Measurements from ENCODE around the gene NFIX. TPM values are rescaled to one million over a fixed set of nuclear protein-coding genes. Genes with fewer than 3 reads are reported as not detected.

NFIX gene
- polyA plus RNA-seq, 3 donors, result 13.3 to 15.0 (median 14.2) TPM

- no peak for DNase-seq (ENCODE audit: low read depth in 3 of 3, low spot score in 2 of 3)
Measured at GRCh38 chr19:13069415-13070359, 74.4 kb downstream of the NFIX start.

GRCh38 chr19:13070425-13071140, 75.3 kb downstream of the NFIX start:
- DNase-seq (ENCODE audit: low read depth in 3 of 3, low spot score in 2 of 3), result no peak

GRCh38 chr19:13071444-13072187, 76.3 kb downstream of the NFIX start:
- no peak for DNase-seq (ENCODE audit: low read depth in 3 of 3, low spot score in 2 of 3)

- no peak for DNase-seq (ENCODE audit: low read depth in 3 of 3, low spot score in 2 of 3)
Measured at GRCh38 chr19:13072188-13072908, 77.1 kb downstream of the NFIX start.

GRCh38 chr19:13073263-13073662, 78.0 kb downstream of the NFIX start:
- DNase-seq (ENCODE audit: low read depth in 3 of 3, low spot score in 2 of 3), result no peak

GRCh38 chr19:13074378-13074777, 79.1 kb downstream of the NFIX start:
- no peak for DNase-seq (ENCODE audit: low read depth in 3 of 3, low spot score in 2 of 3)

- DNase-seq (ENCODE audit: low read depth in 3 of 3, low spot score in 2 of 3), result no peak
Measured at GRCh38 chr19:13076320-13076719, 81.0 kb downstream of the NFIX start.

- no peak for DNase-seq (ENCODE audit: low read depth in 3 of 3, low spot score in 2 of 3)
Measured at GRCh38 chr19:13076787-13077186, 81.5 kb downstream of the NFIX start.

GRCh38 chr19:13077240-13077639, 82.0 kb downstream of the NFIX start:
- no peak for DNase-seq (ENCODE audit: low read depth in 3 of 3, low spot score in 2 of 3)

GRCh38 chr19:13078381-13078780, 83.1 kb downstream of the NFIX start:
- DNase-seq (ENCODE audit: low read depth in 3 of 3, low spot score in 2 of 3), result no peak

GRCh38 chr19:13078897-13079541, 83.7 kb downstream of the NFIX start:
- DNase-seq (ENCODE audit: low read depth in 3 of 3, low spot score in 2 of 3), result no peak

GRCh38 chr19:13079542-13079986, 84.3 kb downstream of the NFIX start:
- DNase-seq (ENCODE audit: low read depth in 3 of 3, low spot score in 2 of 3), result no peak

- DNase-seq (ENCODE audit: low read depth in 3 of 3, low spot score in 2 of 3), result no peak
Measured at GRCh38 chr19:13082192-13083007, 87.1 kb downstream of the NFIX start.

- no peak for DNase-seq (ENCODE audit: low read depth in 3 of 3, low spot score in 2 of 3)
Measured at GRCh38 chr19:13083008-13083404, 87.7 kb downstream of the NFIX start.

GRCh38 chr19:13083627-13084026, 88.4 kb downstream of the NFIX start:
- DNase-seq (ENCODE audit: low read depth in 3 of 3, low spot score in 2 of 3), result no peak

GRCh38 chr19:13085666-13086065, 90.4 kb downstream of the NFIX start:
- no peak for DNase-seq (ENCODE audit: low read depth in 3 of 3, low spot score in 2 of 3)

- no peak for DNase-seq (ENCODE audit: low read depth in 3 of 3, low spot score in 2 of 3)
Measured at GRCh38 chr19:13086341-13086740, 91.1 kb downstream of the NFIX start.

- no peak for DNase-seq (ENCODE audit: low read depth in 3 of 3, low spot score in 2 of 3)
Measured at GRCh38 chr19:13087295-13087694, 92.0 kb downstream of the NFIX start.
